ENCODE results near the gene GPA33.

GPA33 gene, protein sequence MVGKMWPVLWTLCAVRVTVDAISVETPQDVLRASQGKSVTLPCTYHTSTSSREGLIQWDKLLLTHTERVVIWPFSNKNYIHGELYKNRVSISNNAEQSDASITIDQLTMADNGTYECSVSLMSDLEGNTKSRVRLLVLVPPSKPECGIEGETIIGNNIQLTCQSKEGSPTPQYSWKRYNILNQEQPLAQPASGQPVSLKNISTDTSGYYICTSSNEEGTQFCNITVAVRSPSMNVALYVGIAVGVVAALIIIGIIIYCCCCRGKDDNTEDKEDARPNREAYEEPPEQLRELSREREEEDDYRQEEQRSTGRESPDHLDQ

DNA sequence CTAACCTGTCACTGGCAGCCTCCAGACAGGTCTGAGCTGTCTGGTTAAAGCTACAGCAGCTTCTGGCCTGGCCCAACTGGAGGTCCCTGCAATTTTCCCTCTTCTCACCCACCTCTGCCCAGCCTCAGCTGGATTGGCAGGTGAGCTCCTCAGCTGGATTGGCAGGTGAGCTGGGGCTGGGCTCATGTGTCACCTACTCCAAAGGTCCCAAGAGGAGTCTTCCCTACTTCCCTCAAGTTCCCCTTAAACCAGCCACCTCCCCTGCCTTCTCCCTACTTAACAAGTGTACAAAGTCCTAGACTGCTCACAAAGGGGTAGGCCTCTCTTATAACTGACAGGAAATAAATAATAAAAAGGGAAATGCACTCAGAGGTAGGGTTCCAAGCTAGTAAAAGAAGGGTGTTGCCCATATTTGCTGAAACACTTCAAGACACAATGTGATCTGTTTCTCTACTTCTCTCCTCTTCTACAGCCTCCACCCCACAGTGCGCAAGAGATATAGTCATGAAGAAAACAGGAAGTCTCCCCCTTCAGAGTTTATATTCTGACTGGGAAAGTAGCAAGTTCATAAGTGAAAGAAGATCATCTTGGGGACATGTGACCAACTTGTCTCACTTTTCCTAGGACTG is at the start of gene GPA33:
TSS of gene GPA33 (minus strand) at position 64 of the 629 bp plus-strand sequence. CDS start 90 bp downstream, outside the sequence.
- peak in 1 of 3 experiments; percentile 47 for DNase-seq

DNA sequence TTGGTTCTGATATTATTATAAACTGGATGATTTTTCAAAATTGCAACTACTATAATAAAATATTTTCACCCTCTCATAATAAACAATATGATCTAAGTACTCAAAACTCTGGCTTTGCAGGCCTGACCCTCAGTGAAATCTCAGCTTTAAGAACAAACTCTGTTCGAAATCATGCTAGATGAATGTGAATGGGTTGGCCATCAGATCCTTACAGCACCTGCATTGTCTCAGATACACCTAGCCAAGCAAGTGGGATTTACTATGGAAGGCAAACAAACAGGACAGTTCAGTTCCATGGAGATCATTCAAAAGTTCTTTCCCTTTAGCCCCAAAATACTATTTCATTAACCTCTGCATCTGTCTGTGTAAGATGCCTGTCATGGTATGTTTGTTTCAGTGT is 48.5 kb upstream of the GPA33 start:
- no peak for DNase-seq

DNA sequence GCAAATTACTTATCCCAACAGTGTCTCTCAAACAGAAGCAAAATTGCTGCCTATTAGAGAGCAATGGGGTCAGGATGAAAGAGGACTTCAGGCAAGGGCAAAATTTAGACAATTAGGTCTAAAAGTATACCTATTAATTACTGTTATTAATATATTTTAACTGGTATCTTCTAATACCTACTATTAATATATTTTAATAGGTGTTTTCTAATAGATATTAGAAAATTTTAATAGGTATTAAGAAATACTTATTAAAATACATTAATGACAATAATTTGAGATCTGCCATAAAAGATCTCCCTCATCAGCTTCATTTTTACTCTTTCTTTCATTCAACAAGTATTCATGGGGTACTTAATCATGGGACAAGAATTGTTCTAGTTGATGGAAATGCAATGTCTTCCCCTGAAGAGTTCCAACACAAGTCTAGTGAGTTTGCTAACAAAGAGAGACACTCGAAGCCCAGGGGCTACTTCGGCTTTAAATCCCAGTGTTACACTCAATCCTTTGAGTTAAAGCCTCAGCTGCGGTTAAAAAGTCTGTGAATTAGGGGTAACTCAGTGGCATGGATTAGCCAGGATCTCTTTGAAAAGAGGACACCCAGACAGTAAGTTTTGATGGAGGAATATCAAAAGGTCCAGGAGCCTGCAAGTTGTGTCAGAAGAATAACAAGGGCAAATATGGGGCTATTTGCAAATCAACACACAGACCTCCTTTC is 47.8 kb upstream of the GPA33 start:
- no peak for DNase-seq

DNA sequence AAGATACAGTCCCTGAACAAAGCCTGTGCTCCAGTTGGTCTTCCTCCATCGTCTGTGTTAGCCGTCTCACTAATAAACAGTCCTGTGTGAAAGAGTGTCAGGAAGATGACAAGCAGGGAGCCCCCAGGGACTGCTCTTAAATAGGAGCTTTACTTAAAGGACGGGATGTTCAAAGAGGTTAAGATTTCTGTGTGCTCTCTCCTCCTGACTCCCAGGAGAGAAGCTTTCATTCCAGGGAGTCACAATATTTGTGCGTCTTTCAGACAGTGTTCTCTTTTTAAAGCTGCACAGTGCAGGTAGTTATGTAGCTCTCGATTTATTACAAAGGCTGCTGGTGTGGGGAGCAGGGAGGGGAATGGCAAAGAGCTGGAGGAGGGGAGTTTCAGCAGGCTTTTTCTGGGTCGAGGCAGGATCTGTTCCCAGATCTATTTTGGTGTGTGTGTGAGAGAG is 47.2 kb upstream of the GPA33 start:
- peak in 2 of 3 experiments; percentile 12 to 86 for DNase-seq

DNA sequence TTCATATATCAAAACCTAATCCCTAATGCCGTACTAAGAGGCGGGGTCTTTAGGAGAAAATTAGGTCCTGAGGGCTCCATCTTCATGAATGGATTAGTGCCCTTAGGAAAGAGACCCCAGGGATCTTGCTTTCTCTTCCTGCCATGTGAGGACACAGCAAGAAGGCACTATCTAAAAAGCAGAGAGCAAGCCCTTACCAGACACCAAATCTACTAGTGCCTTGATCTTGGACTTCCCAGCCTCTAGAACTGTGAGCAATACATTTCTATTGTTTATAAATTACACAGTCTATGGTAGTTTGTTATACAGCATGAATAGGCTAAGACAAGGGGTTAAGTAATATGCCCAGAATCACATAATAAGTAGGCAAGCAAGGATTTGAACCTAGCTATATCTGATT is 46.6 kb upstream of the GPA33 start:
- DNase-seq, result no peak

DNA sequence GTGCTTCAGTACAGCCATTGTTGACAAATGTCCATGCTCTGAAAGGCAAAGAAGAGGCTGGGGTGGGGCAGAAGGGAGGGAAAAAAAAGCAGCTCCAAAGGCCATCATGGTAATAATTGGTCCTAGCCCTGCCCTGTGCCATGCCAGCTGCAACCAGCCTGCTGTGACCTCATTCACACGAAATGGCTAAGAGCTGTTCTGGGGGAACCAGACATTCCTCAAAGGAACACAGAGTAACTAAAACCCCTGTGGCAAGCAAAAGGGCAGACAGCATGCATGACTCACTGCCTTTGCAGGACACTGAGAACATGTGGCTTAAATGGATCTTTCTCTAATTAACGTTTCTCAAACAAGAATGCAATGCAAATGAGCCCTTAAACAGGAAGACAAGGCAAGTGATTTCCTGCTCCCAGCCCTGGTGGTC is 46.0 kb upstream of the GPA33 start:
- peak in 2 of 3 experiments; percentile 32 to 71 for DNase-seq

DNA sequence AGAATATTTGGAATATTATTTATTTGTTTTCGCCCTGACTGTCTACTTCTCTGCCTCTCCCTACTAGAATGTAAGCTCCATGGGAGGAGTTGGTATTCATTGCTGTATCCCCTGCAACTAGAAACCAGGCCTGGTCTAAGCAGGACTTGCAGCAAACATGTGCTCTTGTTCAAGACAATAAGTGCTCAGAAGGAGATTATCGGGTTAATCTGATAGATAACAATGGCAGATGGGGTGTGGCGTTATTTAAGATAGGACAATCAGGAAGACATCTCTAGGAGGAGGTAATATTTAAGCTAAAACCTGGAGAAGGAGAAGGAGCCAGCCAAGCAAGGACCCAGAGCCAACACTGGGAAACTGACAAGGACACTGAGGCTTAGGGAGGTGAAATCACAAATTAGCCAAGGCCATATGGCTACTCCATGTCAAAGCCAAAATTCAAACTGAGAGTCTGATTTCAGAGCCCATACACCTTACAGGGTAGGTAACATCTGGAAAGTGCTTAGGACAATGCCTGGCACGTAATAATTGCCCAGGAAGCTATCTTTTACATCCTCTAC is 45.2 kb upstream of the GPA33 start:
- DNase-seq, result no peak

DNA sequence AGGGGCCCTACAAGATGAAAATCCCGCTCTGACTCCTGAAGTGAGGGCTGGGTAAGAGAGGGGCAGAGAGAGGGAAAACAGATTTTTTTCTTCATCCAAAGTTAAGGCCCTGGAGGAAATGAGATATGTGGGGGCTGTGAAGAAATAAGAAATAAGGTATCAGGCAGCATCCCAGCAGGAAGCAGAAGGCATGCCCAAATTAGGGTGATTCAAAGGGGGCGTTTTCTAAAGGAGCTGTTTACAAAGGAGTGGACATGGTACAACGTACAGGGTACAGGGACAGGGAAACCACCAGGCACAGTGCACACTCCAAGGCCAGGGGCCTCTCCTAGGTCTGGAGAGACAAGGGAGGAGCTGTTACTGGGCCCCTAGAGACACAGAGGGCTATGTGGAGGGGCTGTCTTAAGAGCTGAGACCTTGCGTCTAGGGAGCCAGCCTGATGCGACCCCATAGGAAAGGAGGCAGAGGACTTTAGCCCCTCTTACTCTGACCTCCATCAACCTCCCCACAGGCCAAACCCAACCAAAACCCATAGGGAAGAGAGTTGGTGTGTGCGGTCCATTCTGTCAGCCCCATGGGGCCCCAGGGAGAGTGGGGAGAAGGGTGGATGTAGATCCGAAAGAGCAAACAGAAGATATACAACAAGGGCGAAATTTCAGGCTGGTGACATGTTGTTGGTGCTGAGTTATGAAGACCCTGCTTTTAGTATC is 42.3 kb upstream of the GPA33 start:
- no peak for DNase-seq

DNA sequence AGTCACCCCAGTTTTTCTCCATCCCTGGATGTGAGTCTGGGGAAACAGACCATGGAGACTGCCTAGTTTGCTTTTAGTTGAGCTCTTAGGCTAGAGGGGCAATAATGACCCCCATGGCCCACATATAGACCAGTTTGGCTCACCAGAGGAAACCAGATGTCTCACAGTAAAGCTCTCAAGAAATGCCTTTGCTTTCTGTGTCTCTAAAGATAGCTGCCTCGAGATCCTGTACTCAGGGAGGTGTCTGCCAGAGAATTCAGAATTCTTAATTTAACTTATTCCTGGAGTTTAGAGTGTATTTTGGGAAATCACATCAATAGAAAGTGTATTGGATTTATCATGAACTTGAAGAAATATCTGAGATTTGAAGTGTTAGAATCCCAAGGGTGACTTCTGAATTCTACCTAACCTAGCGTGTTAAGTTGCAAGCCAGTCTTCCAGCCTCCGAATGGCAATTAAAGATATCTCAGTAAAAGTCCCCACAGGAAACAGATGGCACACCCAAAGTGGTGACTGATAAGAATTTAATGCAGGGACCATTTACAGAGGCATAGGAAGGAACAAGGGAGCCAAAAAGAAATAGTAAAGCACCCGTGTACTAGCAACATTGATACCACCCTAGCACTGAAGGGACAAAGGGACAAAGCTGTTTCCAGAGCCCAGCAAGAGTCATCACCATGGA is 40.8 kb upstream of the GPA33 start:
- no peak for DNase-seq

DNA sequence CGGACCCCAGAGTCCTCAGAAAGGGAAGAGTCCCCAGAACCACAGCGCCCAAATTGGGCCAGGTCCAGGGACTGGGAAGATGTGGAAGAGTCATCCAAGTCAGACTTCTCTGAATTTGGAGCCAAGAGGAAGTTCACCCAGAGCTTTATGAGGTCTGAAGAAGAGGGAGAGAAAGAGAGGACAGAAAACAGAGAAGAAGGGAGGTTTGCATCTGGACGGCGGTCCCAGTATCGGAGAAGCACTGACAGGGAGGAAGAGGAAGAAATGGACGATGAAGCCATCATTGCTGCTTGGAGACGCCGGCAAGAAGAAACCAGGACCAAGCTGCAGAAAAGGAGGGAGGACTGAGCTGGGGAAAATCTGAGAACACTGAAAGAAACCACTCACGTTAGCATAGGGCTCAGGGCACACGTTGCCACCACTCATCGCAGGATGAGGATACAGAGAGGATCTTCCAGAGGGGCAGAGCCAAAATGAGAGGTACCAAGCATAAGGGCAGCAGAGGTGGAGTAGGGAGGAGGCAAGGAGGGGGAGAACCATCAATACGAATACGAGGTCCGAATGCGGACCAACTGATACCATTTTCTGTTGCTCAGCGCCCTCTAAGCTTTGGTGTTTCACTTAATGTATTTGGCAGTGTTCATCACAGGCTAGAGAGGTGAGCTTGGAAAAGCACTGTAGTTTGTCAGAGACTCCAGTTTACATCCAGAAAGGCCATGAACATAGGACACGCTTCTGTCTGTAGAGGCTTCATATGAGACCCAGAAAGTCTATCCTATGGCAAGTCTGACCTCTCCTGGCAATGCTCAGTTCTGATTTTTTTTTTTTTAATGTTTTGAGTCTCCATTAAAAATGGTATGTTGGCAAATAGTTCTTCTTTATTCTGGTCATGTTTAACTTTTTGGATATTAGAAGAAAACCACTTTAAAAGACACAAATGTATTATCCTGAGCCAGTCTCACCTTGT is 38.4 kb upstream of the GPA33 start:
- DNase-seq, result peak in 2 of 3 experiments; percentile 7 to 45

DNA sequence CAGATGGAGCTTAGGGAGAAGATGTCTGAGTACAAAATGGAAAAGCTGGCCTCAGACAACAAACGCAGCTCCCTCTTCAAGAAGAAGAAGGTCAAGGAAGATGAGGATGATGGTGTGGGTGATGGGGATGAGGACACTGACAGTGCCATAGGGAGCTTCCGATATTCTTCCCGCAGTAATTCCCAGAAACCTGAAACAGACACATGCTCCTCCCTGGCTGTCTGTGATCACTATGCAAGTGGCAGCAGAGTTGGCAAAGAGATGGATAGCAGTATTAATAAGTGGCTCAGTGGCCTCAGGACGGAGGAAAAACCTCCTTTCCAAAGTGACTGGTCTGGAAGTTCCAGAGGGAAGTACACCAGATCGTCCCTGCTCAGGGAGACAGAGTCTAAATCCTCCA is 37.5 kb upstream of the GPA33 start:
- no peak for DNase-seq

DNA sequence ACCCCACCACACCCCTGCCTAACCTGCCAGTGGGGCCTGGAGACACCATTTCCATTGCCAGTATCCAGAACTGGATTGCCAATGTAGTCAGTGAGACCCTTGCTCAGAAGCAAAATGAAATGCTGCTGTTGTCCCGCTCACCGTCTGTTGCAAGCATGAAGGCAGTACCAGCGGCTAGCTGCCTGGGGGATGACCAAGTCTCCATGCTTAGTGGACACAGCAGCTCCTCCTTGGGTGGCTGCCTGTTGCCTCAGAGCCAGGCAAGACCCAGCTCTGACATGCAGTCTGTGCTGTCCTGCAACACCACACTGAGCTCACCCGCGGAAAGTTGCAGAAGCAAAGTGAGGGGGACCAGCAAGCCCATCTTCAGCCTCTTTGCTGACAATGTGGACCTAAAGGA is 37.1 kb upstream of the GPA33 start:
- DNase-seq, result no peak

DNA sequence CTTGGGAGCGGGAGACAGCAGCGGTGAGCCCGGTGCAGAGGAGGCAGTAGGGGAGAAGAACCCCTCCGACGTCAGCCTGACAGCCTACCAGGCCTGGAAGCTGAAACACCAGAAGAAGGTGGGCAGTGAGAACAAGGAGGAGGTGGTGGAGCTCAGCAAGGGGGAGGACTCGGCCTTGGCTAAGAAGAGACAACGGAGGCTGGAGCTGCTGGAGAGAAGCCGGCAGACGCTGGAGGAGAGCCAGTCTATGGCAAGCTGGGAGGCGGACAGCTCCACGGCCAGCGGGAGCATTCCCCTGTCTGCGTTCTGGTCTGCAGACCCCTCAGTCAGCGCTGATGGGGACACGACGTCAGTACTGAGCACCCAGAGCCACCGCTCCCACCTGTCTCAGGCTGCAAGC is 36.6 kb upstream of the GPA33 start:
- DNase-seq, result no peak

DNA sequence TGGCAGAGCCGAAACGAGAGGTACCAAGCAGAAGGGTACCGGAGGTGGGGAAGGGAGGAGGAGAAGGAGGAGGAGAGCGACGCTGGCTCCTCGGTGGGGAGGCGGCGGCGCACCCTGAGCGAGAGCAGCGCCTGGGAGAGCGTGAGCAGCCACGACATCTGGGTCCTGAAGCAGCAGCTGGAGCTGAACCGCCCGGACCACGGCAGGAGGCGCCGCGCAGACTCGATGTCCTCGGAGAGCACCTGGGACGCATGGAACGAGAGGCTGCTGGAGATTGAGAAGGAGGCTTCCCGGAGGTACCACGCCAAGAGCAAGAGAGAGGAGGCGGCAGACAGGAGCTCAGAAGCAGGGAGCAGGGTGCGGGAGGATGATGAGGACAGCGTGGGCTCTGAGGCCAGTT is 36.1 kb upstream of the GPA33 start:
- no peak for DNase-seq

DNA sequence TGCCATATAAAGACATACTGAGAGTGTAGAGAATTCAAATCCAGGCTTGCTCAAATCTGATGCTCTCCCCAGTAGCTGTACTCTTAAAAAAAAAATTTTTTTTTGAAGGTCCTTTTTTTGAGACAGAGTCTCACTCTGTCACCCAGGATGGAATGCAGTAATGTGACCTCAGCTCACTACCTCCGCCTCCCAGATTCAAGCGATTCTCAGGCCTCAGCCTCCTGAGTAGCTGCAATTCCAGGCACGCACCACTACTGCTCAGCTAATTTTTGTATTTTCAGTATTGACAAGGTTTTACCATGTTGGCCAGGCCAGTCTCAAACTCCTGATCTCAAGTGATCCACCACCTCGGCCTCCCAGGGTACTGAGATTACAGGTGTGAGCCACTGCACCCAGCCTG is 32.4 kb upstream of the GPA33 start:
- DNase-seq, result no peak

DNA sequence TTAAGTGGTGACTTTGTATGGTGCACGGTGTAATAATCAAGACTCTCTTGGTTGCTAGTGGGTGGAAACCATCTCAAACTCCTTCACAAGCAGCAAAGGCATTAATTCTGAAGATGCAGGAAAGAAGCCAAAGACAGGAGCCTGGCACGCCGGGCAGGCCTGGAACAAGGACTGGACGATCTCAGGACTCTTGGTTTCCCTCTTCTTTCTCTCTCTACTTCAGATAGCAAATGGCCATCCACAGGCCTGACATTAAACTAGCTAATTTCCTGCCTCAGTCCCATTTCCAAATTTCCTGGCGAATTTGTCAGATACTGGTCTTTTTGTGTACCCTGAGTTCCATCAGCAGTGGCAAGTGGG is 31.9 kb upstream of the GPA33 start:
- no peak for DNase-seq

DNA sequence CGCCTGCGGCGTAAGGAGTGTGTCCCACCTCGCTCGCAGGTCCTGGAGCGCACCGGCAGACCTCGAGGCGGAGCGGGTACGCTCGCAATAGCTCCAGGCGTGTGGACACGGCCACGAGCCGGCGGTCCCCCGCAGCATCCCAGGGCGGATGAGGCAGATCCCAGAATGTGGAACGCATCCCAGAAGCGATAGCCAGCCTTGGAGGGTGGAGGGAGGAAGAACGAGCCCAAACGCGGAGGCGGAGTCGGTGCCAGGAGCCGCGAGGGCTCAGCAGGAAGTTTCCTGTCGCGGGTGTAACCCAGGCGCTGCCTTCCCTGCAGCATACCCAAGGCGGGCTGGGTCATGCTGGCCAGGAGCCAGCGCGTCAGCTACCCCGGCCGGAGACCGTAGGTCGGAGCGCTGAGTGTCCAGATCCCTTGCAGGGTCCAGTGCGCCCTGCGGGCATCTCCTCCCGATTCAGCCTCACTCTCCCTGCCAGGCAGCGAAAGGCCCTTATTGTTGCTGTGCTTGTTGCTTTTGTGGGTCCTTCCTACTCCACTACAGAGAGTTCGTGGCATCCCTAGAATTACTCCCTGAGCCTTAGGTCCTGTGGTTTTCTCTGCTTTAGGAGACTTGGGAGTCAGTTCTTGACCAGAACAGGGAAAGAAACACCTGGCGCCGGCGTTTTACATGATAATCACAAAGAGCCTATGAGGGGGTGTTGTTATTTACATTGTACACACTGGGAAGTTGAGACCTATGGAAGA is 31.4 kb upstream of the GPA33 start:
- DNase-seq, result peak; percentile 53 to 85 (median 77)

DNA sequence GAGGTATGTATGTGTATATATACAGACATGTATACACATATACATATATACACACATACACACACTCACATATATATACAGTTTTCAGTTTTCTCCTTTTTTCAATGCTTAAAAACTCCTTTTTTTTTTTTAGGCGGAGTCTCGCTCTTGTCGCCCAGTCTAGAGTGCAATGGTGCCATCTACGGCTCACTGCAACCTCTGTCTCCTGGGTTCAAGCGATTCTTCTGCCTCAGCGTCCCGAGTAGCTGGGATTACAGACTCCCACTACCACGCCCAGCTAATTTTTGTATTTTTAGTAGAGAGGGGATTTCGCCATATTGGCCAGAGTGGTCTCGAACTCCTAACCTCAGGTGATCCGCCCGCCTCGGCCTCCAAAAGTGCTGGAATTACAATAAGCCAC is 30.7 kb upstream of the GPA33 start:
- DNase-seq, result peak in 1 of 3 experiments; percentile 44

DNA sequence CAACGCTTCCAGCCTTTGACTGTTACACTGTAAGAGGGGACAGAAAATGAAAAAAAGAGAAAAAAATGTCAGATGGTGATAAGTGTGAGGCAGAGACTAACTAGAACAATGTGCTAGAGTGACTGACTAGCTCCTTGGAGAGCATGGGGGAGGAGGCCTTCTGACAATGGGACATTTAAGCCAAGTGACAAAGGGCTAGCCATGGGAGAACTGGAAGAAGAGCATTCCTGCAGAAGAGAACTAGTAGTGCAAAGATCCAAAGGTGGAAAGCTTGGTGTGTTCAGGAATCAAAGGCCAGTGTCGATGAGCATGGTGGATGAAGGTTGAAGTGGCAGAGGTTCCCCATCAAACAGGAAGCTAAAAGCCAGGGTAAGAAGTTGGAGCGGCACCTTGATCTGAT is 29.5 kb upstream of the GPA33 start:
- DNase-seq, result no peak

DNA sequence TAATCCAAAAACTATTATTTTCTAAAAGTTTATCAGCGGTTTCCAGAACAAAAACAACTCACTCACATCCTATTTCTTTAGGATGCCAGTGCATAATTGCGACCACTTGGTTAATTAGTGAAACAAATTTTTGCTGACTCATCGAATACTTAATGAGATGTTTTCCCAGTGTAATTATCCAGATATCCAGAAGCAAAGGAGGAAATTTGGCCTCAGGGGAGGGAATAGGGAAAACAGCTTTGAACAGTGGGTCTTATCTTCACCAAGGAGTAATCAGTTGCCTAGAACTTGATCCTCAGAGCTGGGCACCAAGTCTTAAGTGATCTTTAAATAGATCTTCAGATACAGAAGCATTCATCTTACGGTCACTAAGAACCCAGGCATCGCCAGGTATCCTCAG is 28.0 kb upstream of the GPA33 start:
- DNase-seq, result peak in 1 of 3 experiments; percentile 21
